ENCODE results near the gene THOC5.
"Not testable (repeated sequence)": the region's sequence is repeated elsewhere in the genome, so short reads cannot be mapped to it uniquely, and the experiment has no call there.

Gene THOC5

DNA sequence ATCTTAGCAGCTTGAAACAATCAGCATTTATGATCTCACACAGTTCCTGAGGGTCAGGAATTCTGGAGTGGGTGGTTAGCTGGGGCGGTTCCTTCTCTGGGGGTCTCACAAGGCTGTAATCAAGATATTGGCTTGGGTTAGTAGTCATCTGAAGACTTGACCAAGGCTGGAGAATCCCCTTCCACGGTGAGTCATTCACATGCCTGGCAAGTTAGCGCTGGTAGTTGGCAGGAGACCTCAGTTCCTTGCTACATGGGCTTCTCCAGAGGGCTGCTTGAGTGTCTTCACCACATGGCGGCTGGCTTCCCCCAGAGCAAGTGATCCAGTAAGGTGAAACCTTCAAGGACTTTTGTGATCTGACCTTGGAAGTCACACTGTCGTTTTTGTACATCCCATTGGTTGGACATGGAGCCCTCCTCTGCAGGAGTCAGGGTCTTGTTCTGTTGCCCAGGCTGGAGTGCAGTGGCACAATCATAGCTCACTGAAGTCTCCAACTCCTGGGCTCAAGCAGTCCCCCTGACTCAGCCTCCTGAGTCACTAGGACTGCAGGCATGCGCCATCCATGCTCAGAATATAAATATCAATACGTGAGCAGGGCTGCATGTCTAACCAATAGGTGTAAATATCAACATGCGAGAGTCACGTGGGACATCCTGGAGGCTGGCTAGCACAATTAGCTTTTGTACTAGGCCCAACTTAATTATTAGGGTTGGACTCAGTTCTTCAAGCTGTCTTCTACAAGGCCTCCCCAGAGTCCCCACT lies 34.6 kb upstream of the THOC5 start:
- ATAC-seq, result peak; percentile 79
- TF ChIP-seq, protein P1, sequence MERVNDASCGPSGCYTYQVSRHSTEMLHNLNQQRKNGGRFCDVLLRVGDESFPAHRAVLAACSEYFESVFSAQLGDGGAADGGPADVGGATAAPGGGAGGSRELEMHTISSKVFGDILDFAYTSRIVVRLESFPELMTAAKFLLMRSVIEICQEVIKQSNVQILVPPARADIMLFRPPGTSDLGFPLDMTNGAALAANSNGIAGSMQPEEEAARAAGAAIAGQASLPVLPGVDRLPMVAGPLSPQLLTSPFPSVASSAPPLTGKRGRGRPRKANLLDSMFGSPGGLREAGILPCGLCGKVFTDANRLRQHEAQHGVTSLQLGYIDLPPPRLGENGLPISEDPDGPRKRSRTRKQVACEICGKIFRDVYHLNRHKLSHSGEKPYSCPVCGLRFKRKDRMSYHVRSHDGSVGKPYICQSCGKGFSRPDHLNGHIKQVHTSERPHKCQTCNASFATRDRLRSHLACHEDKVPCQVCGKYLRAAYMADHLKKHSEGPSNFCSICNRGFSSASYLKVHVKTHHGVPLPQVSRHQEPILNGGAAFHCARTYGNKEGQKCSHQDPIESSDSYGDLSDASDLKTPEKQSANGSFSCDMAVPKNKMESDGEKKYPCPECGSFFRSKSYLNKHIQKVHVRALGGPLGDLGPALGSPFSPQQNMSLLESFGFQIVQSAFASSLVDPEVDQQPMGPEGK (CRISPR knock-in tag; IDR thresholded peaks at IDR 0.05; ENCODE audit: borderline replicate concordance), result no peak

DNA sequence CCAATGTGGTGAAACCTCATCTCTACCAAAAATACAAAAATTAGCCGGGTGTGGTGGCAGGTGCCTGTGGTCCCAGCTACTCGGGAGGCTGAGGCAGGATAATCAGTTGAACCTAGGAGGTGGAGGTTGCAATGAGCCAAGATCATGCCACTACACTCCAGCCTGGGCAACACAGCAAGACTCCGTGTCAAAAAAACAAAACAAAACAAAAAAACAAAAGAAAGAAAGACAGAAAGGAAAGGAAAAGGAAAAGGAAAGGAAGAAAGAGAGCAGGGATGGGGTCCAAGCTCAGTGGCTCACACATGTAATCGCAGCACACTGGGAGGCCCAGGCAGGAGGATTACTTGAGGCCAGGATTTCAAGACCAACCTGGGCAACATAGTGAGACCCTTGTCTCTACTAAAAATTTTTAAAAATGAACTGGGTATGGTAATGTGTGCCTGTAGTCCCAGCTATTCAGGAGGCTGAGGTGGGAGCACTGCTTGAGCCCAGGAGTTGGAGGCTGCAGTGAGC lies 32.7 kb upstream of the THOC5 start:
- not testable (repeated sequence) for ATAC-seq

DNA sequence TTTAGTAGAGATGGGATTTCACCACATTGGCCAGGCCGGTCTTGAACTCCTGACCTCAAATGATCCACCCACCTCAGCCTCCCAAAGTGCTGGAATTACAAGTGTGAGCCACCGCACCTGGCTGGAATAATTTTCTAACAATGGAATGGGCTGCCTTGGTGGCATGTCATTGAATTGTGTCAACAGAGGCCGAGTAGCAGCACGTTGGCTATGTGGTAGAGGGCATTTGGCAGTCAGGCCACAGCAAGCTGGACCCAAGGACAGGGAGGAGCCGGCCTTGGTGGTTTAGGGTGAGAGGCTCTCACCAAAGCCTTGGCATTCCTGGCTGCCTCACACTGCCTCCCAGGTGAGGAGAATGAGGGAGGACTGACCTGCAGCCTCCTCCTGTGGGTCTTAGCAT lies 31.4 kb upstream of the THOC5 start:
- no peak for ATAC-seq
- no peak for TF ChIP-seq CSDC2 (CRISPR knock-in tag; IDR thresholded peaks at IDR 0.05)
- no peak for TF ChIP-seq GLIS3 (CRISPR knock-in tag; IDR thresholded peaks at IDR 0.05)
- TF ChIP-seq ZNF8 (CRISPR knock-in tag; IDR thresholded peaks at IDR 0.05), result no peak
- TF ChIP-seq TCF4 (CRISPR knock-in tag; IDR thresholded peaks at IDR 0.05; ENCODE audit: borderline replicate concordance), result no peak
- TF ChIP-seq SNAI2 (CRISPR knock-in tag; IDR thresholded peaks at IDR 0.05), result no peak
- no peak for TF ChIP-seq ZNF70 (CRISPR knock-in tag; IDR thresholded peaks at IDR 0.05)

- TF ChIP-seq OSR1 (CRISPR knock-in tag; IDR thresholded peaks at IDR 0.05) (no peak), ZNF70 (CRISPR knock-in tag; IDR thresholded peaks at IDR 0.05) (no peak), ISL1 (CRISPR knock-in tag; IDR thresholded peaks at IDR 0.05) (no peak), RARB (CRISPR knock-in tag; IDR thresholded peaks at IDR 0.05) (no peak), ZC3H10 (CRISPR knock-in tag; IDR thresholded peaks at IDR 0.05) (no peak), TCF4 (CRISPR knock-in tag; IDR thresholded peaks at IDR 0.05; ENCODE audit: borderline replicate concordance) (no peak), CSDC2 (CRISPR knock-in tag; IDR thresholded peaks at IDR 0.05) (no peak), ESRRG (CRISPR knock-in tag; IDR thresholded peaks at IDR 0.05) (no peak), PPARA (CRISPR knock-in tag; IDR thresholded peaks at IDR 0.05; ENCODE audit: borderline replicate concordance) (no peak), GLIS3 (CRISPR knock-in tag; IDR thresholded peaks at IDR 0.05) (no peak), ZNF8 (CRISPR knock-in tag; IDR thresholded peaks at IDR 0.05) (no peak), BACH2 (CRISPR knock-in tag; IDR thresholded peaks at IDR 0.05; ENCODE audit: borderline replicate concordance) (no peak), SNAI2 (CRISPR knock-in tag; IDR thresholded peaks at IDR 0.05) (no peak), TOX (CRISPR knock-in tag; IDR thresholded peaks at IDR 0.05; ENCODE audit: borderline replicate concordance) (no peak), ZNF565 (CRISPR knock-in tag; conservative IDR thresholded peaks at IDR 0.05; ENCODE audit: low read depth) (no peak), ZFP3 (CRISPR knock-in tag; IDR thresholded peaks at IDR 0.05) (no peak), ZFP30 (CRISPR knock-in tag; IDR thresholded peaks at IDR 0.05) (no peak)
- TF ChIP-seq, protein P2, sequence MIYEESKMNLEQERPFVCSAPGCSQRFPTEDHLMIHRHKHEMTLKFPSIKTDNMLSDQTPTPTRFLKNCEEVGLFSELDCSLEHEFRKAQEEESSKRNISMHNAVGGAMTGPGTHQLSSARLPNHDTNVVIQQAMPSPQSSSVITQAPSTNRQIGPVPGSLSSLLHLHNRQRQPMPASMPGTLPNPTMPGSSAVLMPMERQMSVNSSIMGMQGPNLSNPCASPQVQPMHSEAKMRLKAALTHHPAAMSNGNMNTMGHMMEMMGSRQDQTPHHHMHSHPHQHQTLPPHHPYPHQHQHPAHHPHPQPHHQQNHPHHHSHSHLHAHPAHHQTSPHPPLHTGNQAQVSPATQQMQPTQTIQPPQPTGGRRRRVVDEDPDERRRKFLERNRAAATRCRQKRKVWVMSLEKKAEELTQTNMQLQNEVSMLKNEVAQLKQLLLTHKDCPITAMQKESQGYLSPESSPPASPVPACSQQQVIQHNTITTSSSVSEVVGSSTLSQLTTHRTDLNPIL (CRISPR knock-in tag; IDR thresholded peaks at IDR 0.05; ENCODE audit: low read depth), result no peak
- TF ChIP-seq, protein P3, sequence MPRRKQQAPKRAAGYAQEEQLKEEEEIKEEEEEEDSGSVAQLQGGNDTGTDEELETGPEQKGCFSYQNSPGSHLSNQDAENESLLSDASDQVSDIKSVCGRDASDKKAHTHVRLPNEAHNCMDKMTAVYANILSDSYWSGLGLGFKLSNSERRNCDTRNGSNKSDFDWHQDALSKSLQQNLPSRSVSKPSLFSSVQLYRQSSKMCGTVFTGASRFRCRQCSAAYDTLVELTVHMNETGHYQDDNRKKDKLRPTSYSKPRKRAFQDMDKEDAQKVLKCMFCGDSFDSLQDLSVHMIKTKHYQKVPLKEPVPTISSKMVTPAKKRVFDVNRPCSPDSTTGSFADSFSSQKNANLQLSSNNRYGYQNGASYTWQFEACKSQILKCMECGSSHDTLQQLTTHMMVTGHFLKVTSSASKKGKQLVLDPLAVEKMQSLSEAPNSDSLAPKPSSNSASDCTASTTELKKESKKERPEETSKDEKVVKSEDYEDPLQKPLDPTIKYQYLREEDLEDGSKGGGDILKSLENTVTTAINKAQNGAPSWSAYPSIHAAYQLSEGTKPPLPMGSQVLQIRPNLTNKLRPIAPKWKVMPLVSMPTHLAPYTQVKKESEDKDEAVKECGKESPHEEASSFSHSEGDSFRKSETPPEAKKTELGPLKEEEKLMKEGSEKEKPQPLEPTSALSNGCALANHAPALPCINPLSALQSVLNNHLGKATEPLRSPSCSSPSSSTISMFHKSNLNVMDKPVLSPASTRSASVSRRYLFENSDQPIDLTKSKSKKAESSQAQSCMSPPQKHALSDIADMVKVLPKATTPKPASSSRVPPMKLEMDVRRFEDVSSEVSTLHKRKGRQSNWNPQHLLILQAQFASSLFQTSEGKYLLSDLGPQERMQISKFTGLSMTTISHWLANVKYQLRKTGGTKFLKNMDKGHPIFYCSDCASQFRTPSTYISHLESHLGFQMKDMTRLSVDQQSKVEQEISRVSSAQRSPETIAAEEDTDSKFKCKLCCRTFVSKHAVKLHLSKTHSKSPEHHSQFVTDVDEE (CRISPR knock-in tag; IDR thresholded peaks at IDR 0.05), result no peak
- TF ChIP-seq, protein P4, sequence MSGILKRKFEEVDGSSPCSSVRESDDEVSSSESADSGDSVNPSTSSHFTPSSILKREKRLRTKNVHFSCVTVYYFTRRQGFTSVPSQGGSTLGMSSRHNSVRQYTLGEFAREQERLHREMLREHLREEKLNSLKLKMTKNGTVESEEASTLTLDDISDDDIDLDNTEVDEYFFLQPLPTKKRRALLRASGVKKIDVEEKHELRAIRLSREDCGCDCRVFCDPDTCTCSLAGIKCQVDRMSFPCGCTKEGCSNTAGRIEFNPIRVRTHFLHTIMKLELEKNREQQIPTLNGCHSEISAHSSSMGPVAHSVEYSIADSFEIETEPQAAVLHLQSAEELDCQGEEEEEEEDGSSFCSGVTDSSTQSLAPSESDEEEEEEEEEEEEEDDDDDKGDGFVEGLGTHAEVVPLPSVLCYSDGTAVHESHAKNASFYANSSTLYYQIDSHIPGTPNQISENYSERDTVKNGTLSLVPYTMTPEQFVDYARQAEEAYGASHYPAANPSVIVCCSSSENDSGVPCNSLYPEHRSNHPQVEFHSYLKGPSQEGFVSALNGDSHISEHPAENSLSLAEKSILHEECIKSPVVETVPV (CRISPR knock-in tag; IDR thresholded peaks at IDR 0.05), result no peak
- no peak for ATAC-seq
Observed at GRCh38 chr22:29581799-29582198, 28.2 kb upstream of the THOC5 start.
